AG04449 (cell line): ENCODE results near the gene EIF4H.

Experiments
- CTCF ChIA-PET: fragments of 350-600 bp; formaldehyde crosslinking; extraction: SDS; loops from one replicate; lab custom pipeline; 2021; ENCODE audit warnings: antibody characterized with exemption; lab: Yijun Ruan, JAX
- POLR2A ChIA-PET: fragments of 400-600, 350-600 bp; formaldehyde crosslinking; extraction: SDS; loops from one replicate; lab custom pipeline; 2020; ENCODE audit warnings: antibody characterized with exemption, inconsistent platforms; lab: Yijun Ruan, JAX
- DNase-seq: peaks from one replicate; pipeline ENCODE4 v3.0.0-alpha.2; 2010; ENCODE audit warnings: low read depth, low spot score
- H3K4me3 ChIP-seq: 2 replicates; pipeline ENCODE4 v1.5.1; 2011; ENCODE audit warnings: low read depth, mild to moderate bottlenecking, control low read depth, low read length
- CTCF ChIP-seq: IDR thresholded peaks from one replicate; pipeline ENCODE4 v1.5.1; 2011; ENCODE audit warnings: mild to moderate bottlenecking, moderate library complexity, low read length, control low read depth, inconsistent platforms; ENCODE audit not compliant: insufficient read depth; ENCODE audit errors: missing control alignments

Gene EIF4H

GRCh38 chr7:74216361-74216761 is 42.2 kb downstream of the EIF4H start:
- CTCF ChIA-PET = interaction anchor here (0.9 to 28.2 kb wide), 2 partner anchors 10 to 180 kb away, joined by 3 to 809 read pairs; no protein-coding TSS in a partner anchor
- H3K4me3 ChIP-seq = no peak overlapping the region
- DNase-seq = no peak
- no peak for TF ChIP-seq CTCF
- POLR2A ChIA-PET = no interaction called here

GRCh38 chr7:74217455-74218342 is 43.5 kb downstream of the EIF4H start:
- H3K4me3 ChIP-seq = no peak overlapping the region
- POLR2A ChIA-PET = no interaction called here
- CTCF ChIA-PET = interaction anchor here (3.0 to 28.2 kb wide), 2 partner anchors 11 to 179 kb away, joined by 16 to 809 read pairs; no protein-coding TSS in a partner anchor
- no peak for TF ChIP-seq CTCF
- DNase-seq = no peak

DNA sequence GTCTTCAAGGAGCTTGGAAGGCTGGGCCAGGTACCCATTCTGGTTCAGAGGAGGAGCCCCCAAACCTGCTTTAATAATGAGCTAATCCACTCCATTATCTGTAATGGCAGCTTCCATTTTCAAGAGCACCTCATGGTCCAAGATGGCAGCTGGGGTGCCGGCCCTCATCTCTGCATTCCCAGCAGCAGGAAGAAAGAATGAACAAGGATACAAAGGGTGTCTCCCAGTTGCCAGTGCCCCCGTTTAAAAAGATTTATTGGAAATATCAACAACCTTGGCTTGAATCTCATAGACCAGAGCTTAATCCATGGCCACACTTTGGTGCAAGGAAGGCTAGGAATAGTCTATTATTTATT is 44.2 kb downstream of the EIF4H start:
- no peak for DNase-seq
- ChIA-PET POLR2A (no interaction called here), CTCF (interaction anchor here (3.0 to 28.2 kb wide), 2 partner anchors 12 to 178 kb away, joined by 16 to 809 read pairs; no protein-coding TSS in a partner anchor)
- H3K4me3 ChIP-seq = no peak overlapping the region
- TF ChIP-seq CTCF = no peak

DNA sequence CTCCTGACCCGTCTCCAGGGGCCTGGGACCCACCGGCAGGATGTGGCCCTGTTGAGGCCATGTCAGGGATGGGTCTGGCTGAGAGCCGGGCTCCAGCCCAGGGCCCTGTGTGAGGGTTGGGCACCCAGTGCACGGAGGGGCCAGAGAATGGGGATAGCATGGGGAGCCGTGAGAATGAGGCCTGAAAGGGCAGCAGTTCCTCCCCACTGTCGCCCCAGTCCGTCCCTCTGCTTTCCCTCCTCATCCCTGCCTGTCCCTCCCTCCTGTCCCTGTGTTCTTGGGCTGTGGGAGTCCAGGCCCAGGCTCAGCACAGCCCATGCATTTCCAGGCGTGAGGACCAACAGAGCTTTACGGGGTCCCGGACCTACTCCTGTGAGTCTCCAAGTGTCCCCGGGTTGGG is 45.3 kb downstream of the EIF4H start:
- ChIA-PET CTCF (interaction anchor here (1.1 to 28.2 kb wide), 3 partner anchors 13 to 177 kb away, joined by 3 to 809 read pairs (median 16); no protein-coding TSS in a partner anchor), POLR2A (no interaction called here)
- no peak for TF ChIP-seq CTCF
- DNase-seq = no peak
- H3K4me3 ChIP-seq = no peak overlapping the region

DNA sequence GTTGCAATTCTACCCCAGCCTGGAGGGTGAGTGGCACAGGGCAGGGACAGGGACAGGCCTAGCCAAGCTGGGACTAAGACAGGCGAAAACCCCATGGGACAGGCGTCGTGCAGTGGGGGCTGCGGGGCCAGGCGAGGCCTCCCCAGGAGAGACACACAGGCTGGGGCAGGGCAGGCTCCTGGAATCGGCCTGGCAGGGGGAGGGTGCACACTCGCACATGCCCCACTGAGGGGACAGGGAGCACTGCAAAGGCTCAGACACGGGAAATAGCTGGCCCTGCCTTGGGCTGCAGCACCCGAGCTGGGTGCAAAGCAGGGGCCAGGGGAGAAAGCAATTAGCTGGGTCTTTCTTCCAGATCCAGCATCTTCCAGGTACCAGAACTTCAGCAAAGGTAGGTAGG is 46.1 kb downstream of the EIF4H start:
- H3K4me3 ChIP-seq = no peak overlapping the region
- no peak for TF ChIP-seq CTCF
- ChIA-PET CTCF (interaction anchor here (0.6 to 28.2 kb wide), 4 partner anchors 14 to 178 kb away, joined by 3 to 809 read pairs (median 10); no protein-coding TSS in a partner anchor), POLR2A (no interaction called here)
- DNase-seq = no peak

DNA sequence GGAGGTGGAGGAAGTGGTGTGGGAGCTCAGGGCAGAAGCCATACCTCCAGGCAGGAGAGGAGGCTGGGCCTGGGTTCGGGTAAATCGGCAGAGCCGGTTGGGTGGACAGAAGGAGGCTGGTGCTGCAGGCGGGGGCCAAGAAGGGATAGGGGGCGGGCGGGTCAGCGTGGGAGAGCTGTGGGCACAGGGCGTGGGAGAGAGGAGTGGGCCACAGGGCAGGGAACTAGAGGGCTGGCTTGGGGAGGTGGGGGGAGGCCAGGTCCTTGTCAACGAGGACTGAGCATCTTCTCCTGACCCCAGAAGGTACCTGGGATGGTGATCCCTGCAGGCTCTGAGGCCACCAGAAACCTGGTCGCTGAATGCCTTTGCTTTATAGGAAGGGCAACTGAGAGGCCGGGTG is 47.6 kb downstream of the EIF4H start:
- POLR2A ChIA-PET = interaction anchor here (0.6 kb wide), 1 partner anchor 75 kb away, joined by 3 read pairs; no protein-coding TSS in a partner anchor
- no peak for DNase-seq
- CTCF ChIA-PET = interaction anchor here (0.9 to 28.2 kb wide), 2 partner anchors 17 to 175 kb away, joined by 3 to 809 read pairs; no protein-coding TSS in a partner anchor
- no peak for TF ChIP-seq CTCF
- no peak overlapping the region for H3K4me3 ChIP-seq
